Kidney glomerular epithelial cell (primary cell): ENCODE data around the gene PAPPA.

Experiments
- DNase-seq: peaks from one replicate; lab custom pipeline; 2025; lab: John Stamatoyannopoulos, UW

Gene PAPPA

DNA sequence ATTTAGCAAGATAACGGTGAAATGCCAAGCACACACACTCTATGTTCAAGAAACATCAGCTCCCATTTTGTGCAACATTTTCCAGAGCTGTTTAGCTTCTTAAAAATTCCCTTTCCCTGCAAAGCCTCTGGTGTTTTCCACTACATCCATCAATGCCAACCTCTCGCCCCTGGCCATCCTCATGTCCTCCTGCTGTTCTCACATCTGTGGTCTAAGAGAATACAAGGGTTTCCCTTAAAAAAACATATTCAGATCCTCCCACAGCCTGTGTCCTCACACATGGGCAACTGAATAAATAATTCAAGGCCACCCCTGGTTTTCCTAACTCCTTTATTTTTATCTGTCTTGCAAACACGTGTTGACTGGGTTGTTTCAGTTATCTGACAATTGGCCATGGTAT is 70.3 kb downstream of the PAPPA start:
- peak; percentile 15 for DNase-seq

DNA sequence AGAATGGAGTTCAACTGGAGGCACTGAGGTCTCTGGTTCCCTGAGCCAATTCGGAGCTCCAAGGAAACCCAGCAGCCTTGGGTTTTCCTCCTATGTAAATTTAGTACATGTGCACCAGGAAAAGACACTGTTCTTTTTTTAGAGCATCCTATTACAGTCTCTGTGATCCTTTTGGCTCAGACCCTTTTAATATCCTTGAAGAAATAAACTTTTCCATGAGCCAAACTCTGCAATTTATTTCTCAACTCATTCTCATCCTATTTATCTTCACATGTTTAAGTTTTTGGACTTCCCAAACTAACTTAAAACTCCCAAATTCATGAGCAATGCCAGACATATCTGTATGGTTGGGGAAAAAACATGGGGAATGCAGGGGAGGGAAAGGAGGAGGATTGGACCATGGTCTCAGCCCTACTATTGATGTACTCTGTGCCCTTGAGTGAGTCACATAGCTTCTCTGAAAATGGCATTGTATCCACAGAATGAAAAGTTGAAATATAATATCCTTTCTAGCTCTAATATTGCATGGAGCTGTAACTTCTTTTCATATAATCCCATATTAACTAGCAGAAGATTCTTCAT is 76.6 kb downstream of the PAPPA start:
- no peak for DNase-seq

DNA sequence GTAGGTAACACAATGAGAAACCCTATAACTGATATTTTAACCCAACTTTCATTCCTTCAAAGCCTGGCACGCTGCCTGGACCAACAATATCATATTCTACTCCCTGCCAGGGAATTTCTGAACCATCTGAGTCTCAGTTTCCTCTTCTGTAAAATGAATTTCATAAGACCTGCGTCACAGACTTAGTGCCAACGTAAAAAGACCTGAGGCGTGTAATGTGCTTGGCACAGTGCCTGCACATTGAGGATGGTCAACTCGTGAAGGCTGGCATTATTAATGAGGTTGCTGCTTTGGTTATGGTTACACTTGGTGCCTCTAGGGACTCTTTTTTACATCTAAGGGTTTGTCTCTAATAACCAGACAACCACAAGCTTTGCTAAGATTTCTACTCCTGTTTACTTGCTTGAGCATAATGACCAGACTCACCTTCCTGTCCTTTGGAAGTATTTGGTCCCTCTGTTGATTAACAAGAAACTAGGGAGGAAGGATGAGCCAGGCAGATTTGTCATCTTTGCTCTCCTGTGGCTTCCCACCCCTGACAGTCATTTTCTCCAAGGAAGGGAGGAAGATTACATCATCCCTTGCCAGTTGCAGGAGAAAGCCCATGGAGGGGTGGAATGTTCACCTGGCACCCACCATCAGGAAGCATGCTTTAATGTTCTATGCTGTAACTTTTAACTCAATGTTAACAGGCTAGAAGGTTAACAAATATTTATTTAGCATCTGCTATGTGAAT is 79.0 kb downstream of the PAPPA start:
- DNase-seq, result peak; percentile 98

DNA sequence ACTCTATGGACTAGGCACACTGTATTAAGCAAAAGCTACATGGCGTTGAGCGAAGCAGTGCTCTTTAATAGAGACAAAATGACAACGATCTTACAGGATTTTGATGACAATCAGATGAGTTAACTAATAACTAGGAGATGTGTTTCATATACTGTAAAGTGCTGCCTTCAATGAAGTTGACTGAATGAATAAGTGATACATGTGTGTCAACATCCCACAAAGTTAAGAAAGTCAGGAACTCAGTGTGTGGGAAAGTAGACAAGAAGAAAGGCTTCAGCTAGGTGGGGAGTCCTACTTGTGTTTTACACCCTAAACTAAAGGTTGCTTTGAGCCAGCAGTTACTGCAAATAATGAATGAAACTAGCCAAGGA is 79.6 kb downstream of the PAPPA start:
- DNase-seq, result peak; percentile 70

DNA sequence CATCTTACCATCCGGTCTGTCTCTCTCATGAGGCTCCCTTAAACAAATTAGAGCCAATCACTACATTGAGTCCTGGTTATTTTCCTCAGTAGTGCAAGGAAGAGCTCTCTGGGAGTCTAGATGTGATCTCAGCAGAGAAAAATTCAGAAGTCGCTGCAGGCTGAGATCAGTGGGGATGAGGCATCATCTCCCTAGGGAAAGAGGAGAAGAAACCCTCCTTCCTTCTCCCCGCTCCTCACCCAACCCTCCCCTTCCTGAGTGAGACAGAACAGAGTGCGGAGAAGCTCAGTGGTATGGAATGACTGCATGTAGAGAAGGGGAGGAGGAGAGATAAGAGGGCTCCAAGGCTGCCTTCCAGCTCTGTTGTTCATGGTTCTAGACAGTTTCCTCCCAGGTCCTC is 80.5 kb downstream of the PAPPA start:
- peak; percentile 96 for DNase-seq

DNA sequence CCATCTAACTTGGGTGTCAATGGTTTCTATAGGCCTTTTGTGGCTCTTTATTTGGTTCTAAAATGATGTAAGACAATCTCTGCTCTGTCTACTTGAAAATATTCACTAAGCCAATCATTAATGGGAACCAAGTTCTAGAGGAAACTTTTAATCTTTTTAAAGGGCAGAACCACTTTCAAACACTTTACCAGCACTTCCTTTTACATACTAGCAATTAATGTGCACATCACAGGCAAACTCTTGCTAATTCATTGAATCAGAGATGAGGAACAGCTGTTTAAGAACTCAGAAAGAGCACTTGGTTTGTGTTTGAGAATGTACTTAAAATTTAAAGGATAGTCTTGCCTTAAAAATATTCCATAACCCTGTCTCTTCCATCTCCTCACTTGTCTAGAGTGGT is 83.4 kb downstream of the PAPPA start:
- DNase-seq, result no peak

DNA sequence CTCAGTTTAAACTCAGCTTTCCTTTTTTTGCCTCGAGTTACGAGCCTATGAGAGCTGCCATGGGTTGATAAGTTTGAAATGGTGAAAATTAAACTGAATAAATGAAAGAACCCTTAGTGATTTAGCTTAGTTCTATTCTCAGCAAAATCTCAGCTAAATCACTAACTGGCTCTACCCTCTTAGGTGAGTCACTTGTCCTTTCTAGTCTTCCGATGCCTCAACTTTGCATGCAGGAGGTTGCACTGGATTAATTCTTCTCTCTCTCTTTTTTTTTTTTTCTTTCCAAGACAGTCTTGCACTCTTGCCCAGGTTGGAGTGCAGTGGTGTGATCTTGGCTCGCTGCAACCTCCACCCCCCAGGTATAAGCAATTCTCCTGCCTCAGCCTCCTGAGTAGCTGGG is 83.9 kb downstream of the PAPPA start:
- DNase-seq, result peak; percentile 2

DNA sequence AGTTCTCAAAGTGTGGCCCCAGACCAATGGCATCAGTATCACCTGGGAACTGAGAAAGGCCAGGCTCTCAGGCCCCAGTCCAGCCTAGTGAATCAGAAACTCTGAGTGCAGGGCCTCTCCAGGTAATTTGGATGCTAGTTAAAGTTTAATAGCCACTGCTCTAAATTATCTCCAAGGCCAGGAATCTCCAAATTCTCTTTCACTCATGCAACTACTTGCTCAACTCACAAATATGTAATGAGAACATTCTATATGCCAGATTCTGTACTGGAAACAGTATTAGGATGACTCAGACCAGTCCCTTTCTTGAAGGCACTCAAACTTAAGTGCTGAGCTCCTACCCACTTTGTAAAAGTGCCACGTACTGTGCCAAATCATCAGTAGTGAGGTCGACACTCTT is 84.6 kb downstream of the PAPPA start:
- peak; percentile 94 for DNase-seq

DNA sequence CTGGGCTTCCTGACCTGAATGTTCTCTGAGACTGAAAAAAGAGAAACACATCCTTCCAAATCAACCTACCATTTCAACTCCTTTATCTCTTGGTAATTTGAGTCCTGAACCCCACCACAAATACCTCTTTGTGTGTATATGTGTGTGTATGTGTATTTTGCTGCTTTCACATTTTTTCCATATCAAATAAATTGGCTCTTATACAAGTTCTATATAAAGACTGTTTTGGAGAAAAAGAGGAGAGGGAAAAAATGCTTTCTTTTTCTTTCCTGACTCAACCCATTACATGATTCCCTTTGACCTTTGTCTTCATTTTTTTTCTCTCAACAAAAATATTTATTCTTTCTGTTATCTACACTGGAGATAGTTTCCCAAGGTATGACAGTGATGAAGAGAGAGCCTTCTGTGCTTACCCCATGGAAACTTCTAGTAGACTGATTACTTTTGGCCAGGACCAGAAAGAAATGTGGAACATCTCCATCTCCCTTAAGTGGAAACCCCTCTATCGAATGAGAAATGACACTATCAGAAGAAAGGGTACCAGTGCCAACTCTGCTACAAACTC is 85.3 kb downstream of the PAPPA start:
- DNase-seq, result no peak

DNA sequence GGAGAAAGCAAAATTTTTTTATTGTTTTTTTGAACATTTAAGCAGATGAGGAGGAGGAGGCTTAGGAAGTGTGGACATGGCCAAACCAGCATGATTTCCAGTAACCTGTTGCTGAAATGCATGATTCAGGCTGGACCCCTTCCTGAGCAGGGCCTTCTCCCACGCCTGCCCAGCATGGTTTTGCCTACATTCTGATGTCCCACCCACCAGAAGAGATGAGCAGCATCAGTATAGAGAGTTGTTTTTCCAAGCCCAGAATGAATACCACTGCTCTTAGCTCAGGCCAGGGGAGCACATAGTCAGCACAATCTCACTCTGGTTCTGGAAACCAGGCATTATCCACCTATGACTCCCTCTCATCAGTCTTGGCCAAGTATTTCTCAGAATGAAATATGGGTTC is 90.1 kb downstream of the PAPPA start:
- DNase-seq, result no peak

DNA sequence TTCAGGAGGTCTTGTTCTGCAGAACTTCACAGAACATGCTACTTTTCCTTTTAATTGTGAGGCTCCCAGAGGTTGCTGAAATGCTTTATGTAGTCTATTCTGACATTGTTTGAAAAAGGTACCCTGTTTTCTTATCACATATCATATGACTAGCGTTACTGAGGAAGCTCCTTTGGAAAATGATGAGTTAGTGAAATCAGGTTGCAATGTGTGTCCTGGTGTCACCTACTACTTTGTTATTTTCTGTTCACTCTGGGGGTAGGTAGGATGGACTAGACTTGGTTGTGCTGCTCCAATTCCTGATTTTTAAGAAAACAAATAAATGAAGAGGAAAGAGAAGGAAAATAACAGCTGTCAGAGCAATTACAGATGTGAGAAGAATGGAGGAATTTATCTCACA is 93.7 kb downstream of the PAPPA start:
- DNase-seq, result no peak

DNA sequence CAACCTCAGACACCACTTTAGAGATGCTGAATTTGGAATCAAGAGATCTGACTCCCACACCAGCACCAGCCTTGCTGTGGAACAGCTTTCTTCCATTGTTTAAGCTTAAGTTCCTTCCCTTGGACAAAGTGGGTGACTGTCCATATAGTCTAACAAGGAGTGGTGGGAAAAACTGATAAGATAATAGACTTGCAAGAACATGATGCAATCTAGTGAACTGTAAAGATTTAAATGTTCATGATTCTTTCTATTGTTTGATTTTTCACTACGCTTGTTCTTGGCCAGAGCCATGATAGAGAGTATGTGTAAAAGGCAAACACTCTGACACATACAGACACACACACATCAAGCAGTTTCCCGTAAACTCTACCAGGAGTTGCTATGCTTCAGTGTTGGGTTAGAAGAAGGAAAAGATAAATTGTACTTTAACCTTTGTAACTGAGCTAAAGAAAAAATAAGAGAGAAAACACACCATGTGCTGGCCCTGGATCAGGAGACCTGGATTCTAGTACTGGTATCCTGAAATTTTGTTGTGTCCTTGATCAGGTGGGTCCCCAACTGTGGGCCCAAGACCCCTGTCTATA is 94.3 kb downstream of the PAPPA start:
- DNase-seq, result no peak

DNA sequence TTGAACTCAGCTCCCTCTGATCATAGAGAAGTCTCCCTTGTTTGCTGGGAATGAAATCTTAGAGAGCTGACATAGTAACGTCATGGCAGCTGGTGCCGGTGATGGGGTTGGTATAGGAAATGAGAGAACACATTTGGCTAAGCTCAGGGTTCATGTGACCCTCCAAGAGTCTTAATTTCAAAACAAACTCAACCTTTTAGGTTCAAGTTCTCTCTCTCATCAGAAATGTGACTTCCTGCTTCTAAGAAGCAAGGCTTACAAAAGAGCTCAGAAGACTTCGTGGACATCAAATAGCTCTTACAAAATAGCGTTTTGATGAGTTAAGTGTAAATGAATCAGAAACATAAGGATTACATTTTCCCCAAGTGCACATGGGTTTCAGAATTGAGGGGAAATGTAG is 97.3 kb downstream of the PAPPA start:
- DNase-seq, result no peak

DNA sequence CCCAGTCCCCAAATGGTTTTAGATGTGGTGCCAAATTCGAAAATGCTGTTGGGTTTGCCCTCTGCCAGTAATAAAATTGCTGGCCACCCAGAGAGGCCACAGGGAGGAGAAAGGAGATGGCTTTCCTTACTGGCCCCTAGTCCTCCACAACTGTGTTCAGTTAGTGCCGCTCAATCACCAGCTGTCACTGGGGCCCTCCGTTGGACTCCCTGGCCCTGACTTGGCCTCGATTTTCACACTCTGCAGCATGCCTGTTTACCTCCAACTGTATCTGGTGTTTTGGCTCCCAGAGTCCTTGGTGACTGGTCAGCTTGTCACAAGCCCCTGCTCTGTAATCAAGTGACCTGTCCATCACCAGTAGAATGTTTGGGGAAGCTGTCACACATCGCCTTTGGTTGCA is 97.8 kb downstream of the PAPPA start:
- DNase-seq, result no peak

DNA sequence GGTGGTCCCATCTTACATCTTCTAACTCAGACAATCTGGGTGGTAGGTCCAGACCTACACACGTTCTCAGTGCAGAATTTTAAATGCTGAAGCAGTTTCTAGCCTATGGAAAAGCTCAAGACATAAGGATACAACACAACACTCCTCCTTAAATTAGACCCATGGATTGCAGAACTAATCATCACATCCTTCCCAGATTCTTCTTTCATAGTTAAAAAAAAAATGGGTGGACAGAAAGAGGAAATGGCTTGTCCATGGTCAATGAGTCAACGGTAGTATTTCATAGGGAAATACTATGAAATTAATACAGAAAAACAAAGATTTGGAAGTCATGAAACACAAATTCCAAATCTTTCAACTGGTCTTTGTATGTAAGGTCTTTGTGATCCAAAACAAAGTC is 106.9 kb downstream of the PAPPA start:
- DNase-seq, result no peak

DNA sequence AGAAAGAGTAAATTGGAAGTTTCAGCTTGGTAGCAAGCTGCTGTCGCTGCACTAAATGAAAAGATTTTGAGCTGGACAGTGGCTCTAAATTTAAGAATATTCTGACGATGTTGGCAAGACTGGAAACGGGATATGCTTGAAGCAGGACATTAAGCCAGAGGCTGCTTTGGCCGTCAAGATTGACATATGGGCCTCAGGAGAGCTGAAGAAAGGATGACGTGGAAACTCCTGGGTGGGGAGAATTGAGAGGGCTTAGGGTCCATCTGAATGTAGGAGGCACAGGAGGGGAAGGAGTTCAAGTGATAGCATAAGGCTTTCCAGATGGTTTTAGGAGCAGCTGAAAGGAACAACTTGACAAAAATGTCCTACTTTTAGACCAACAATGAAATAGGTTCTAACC is 108.9 kb downstream of the PAPPA start:
- no peak for DNase-seq

DNA sequence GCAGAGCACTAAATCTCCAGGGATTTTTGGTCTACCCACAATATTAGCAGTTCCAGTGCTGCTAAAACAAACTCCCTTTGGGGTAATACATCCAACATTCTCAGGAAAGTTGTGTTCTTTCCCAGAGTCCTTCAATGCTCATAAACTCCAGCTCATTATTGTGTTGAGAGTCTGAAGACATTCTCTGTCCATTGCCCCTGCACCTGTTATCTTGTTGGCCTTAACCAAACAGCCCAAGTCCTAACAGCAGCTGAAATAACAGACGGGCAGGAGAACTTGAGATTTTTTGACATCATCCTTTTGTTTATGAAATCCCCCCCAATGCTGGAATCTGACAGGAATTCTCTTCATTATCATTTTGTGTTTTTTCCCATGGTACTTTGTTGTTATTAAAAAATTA is 110.8 kb downstream of the PAPPA start:
- DNase-seq, result no peak

DNA sequence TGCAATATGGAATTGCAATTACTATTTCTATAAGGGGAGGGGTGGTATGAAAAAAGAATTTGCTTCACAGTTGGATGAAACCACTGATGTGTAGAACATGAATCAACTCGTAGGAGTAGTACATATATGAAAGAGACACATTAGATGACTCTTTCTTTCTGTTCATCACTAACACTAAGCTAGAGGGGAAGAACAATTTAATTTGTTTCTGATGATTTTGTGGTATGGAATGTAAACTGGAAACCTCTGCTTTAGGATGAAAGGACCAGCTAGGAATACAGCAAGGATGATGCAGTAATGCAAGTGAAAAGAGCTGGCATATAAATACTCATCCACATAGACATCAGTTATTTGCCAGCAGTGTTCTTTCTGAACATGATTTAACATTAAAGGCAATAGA is 113.4 kb downstream of the PAPPA start:
- DNase-seq, result no peak

DNA sequence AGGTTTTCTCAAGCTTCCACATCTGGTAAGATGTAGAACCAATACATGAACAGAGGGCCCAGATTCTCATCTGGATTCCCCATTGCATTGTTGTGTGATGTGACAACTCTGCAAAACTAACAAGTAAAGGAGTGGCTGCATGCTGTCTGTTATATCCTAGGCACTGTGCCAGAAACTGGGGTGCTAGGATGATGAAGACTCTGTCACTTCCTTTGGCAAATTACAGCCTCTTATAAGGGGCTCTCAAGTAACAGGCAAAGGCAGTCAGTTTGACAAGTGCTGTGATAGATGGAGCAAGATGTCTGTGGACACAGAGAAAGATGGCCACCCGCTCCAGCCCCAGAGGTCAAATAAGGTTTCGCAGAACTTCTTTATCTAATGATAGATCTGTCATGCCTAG is 115.7 kb downstream of the PAPPA start:
- DNase-seq, result no peak

DNA sequence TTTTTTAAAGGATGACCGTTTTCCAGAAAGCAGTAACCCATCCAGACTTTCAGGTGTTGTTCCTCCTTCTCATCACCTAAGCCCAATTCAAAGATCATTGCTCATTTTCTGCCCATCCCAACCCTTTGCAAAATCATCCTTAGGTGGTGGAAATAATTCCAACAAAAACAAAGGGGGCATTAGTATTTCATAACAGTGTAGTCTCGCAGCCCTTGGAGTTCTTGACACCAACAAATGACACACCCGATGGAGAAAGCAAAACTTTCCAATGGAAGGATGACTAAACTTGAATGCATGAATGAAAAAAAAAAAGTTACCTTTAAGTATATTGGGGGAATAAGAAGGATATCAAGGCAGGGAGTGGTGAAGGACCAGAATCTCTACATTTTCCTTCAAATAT is 117.0 kb downstream of the PAPPA start:
- no peak for DNase-seq

DNA sequence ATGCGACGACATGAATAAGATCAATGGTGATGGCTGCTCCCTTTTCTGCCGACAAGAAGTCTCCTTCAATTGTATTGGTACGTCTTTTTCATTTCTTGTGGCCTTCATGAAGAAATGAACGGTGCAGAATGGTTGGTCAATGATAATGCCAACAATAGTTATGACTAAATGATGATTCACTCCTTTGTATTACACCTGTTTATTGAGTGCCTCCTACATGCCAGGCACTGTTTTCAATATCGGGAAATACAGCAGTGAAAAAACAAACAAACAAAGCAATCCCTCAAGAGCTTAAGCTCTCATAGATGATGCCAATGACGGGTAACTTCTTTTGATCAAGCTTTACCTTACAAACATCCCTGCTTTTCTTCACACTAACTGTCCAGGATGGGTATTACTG is 117.7 kb downstream of the PAPPA start:
- DNase-seq, result no peak

DNA sequence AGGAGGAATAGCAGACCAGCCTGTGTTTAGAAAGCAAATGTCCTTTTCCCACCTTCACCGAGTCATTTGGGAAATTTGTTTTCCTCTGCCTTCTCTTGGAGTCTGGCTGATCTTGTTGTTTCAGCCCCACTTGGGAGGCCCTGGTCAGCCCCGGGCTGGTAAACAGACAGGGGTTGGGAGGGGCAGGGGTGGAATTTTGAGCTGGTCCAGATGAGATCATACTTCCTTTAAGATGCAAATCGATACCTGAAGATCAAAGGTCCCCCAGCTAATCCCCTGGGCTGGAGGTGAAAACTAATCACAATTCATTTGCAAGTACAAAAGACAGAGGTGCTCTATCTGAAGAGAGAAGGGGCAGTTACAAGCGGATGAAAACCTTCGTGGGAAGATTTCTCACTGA is 118.4 kb downstream of the PAPPA start:
- DNase-seq, result no peak

DNA sequence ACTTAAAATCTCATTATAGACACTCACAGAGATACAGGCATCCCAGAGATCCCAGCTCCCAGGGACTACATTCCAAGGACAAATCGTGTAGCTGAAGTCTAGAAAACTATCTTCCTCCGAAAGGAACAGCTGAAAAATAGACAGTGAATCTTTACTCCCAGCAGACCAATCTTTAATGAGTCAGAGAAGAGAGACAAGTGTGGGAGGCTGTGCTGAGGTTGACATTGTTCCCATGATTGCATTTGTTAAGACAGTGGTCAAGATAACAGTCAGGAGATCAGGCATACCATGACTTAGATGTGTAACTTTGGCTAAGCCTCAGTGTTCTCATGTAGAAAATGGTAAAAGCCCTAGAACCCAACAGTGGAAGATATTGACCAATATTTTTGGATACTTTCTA is 120.7 kb downstream of the PAPPA start:
- peak; percentile 91 for DNase-seq
